ENCODE measurements around the gene C3. TPM values are rescaled to one million over a fixed set of nuclear protein-coding genes. Genes with fewer than 3 reads are reported as not detected.

Gene C3
- total RNA-seq, 2 donors from 2014 or later: 320 to 382 TPM

GRCh38 chr19:6760606-6761005, 40.2 kb upstream of the C3 start:
- TF ChIP-seq POLR2A (IDR thresholded peaks at IDR 0.05): no peak
- TF ChIP-seq, protein P1, sequence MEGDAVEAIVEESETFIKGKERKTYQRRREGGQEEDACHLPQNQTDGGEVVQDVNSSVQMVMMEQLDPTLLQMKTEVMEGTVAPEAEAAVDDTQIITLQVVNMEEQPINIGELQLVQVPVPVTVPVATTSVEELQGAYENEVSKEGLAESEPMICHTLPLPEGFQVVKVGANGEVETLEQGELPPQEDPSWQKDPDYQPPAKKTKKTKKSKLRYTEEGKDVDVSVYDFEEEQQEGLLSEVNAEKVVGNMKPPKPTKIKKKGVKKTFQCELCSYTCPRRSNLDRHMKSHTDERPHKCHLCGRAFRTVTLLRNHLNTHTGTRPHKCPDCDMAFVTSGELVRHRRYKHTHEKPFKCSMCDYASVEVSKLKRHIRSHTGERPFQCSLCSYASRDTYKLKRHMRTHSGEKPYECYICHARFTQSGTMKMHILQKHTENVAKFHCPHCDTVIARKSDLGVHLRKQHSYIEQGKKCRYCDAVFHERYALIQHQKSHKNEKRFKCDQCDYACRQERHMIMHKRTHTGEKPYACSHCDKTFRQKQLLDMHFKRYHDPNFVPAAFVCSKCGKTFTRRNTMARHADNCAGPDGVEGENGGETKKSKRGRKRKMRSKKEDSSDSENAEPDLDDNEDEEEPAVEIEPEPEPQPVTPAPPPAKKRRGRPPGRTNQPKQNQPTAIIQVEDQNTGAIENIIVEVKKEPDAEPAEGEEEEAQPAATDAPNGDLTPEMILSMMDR (IDR thresholded peaks at IDR 0.05): no peak
- no peak overlapping the region for H3K27ac ChIP-seq
- H3K9me3 ChIP-seq: no peaks in the 10 kb centered on the region
- no peak for DNase-seq
- ATAC-seq: no peak
- intact Hi-C loops (cut with DNase I): no loop called here
- H3K27me3 ChIP-seq: no peaks in the 10 kb centered on the region
- 97 to 98% methylated on average over 10 to 17 of the region's 17 CpGs for WGBS, 2 donors
- peaks cover 6 to 9% of the 10 kb centered on the region in 2 donors for H3K36me3 ChIP-seq (replicated peaks in 1 of 2; ENCODE audit: insufficient read depth in 1 of 2, low read depth in 2 of 2)
- H3K4me3 ChIP-seq: no peak overlapping the region
- peaks cover 15% of the 10 kb centered on the region for H3K4me1 ChIP-seq

GRCh38 chr19:6754653-6755463, 34.4 kb upstream of the C3 start:
- 90 to 93% methylated on average over 21 to 22 of the region's 23 CpGs for WGBS, 2 donors
- ATAC-seq (no peak), DNase-seq (no peak)
- Histone ChIP-seq H3K4me3 (no peak overlapping the region), H3K27me3 (no peaks in the 10 kb centered on the region), H3K4me1 (no peaks in the 10 kb centered on the region), H3K9me3 (no peaks in the 10 kb centered on the region), H3K27ac (no peak overlapping the region), H3K36me3 (replicated peaks in 1 of 2; ENCODE audit: insufficient read depth in 1 of 2, low read depth in 2 of 2) (peaks cover 11 to 14% of the 10 kb centered on the region in 2 donors)
- TF ChIP-seq, protein P1 (IDR thresholded peaks at IDR 0.05): no peak
- TF ChIP-seq POLR2A (IDR thresholded peaks at IDR 0.05): no peak
- intact Hi-C loops (cut with DNase I): no loop called here

- no peak for DNase-seq
- no peak for TF ChIP-seq POLR2A (IDR thresholded peaks at IDR 0.05)
- TF ChIP-seq, protein P1 (IDR thresholded peaks at IDR 0.05): no peak
- intact Hi-C loops (cut with DNase I): no loop called here
Measured at GRCh38 chr19:6754136-6754535, 33.7 kb upstream of the C3 start.

GRCh38 chr19:6753178-6754031, 33.0 kb upstream of the C3 start:
- Histone ChIP-seq H3K9me3 (no peaks in the 10 kb centered on the region), H3K4me3 (no peak overlapping the region), H3K27me3 (no peaks in the 10 kb centered on the region), H3K36me3 (replicated peaks in 1 of 2; ENCODE audit: insufficient read depth in 1 of 2, low read depth in 2 of 2) (peaks cover 5 to 11% of the 10 kb centered on the region in 2 donors), H3K27ac (peak overlapping the region in 1 of 4 donors; percentile 41), H3K4me1 (no peaks in the 10 kb centered on the region)
- peak; percentile 37 for ATAC-seq
- 59 to 79% methylated on average over 25 to 44 of the region's 50 CpGs for WGBS, 2 donors
- DNase-seq: peak; percentile 57 to 68 (median 66)
- TF ChIP-seq POLR2A (IDR thresholded peaks at IDR 0.05): no peak
- TF ChIP-seq, protein P1 (IDR thresholded peaks at IDR 0.05): peak in 2 of 7 experiments; percentile 19 to 44
- intact Hi-C loops (cut with DNase I): no loop called here

More at GRCh38 chr19:6754136-6754535, 33.7 kb upstream of the C3 start:
- H3K9me3 ChIP-seq: no peaks in the 10 kb centered on the region
- no peak overlapping the region for H3K4me3 ChIP-seq
- no peak overlapping the region for H3K27ac ChIP-seq
- WGBS, 2 donors: 88 to 96% methylated on average over 3 to 19 of the region's 22 CpGs
- H3K36me3 ChIP-seq (replicated peaks in 1 of 2; ENCODE audit: insufficient read depth in 1 of 2, low read depth in 2 of 2): peaks cover 9 to 10% of the 10 kb centered on the region in 2 donors
- H3K27me3 ChIP-seq: no peaks in the 10 kb centered on the region
- H3K4me1 ChIP-seq: no peaks in the 10 kb centered on the region
- no peak for ATAC-seq
